Activated CD4-positive, alpha-beta T cell treated with anti-CD3 and anti-CD28 coated beads, Interleukin-2, amount 10 ng/mL, durations not matched to agents 7 days and 5 days (primary cell): ENCODE measurements around the gene ATP12A. TPM values are rescaled to one million over a fixed set of nuclear protein-coding genes. Genes with fewer than 3 reads are reported as not detected.
A peak's percentile ranks its signal among the peaks of the same experiment; 100 is the strongest.

ENCODE experiments used
- CTCF ChIA-PET: fragments of 350-600 bp; sonication (Branson Sonifier 250); formaldehyde crosslinking; loops from one replicate; lab custom pipeline; 2021; ENCODE audit warnings: antibody characterized with exemption; lab: Charles Lee
- POLR2A ChIA-PET: fragments of 350-600 bp; sonication (Branson Sonifier 250); formaldehyde crosslinking; loops from one replicate; lab custom pipeline; 2021; ENCODE audit warnings: antibody characterized with exemption; lab: Charles Lee
- DNase-seq: peaks from one replicate; pipeline ENCODE4 v3.0.0-alpha.2; 2020
- H3K27ac Mint-ChIP-seq: one replicate; pipeline ENCODE4 v1.8.0; 2021; ENCODE audit warnings: mild to moderate bottlenecking, moderate library complexity, mixed read lengths
- H3K27me3 Mint-ChIP-seq: one replicate; pipeline ENCODE4 v1.8.0; 2021; ENCODE audit warnings: mixed read lengths
- H3K36me3 Mint-ChIP-seq: one replicate; pipeline ENCODE4 v1.8.0; 2021; ENCODE audit warnings: low read depth, mixed read lengths
- H3K4me1 Mint-ChIP-seq: one replicate; pipeline ENCODE4 v1.8.0; 2021; ENCODE audit warnings: mixed read lengths
- H3K4me3 Mint-ChIP-seq: one replicate; pipeline ENCODE4 v1.8.0; 2021; ENCODE audit warnings: mild to moderate bottlenecking, moderate library complexity, mixed read lengths
- H3K9me3 Mint-ChIP-seq: one replicate; pipeline ENCODE4 v1.8.0; 2021; ENCODE audit warnings: mixed read lengths
- total RNA-seq, 2 experiments: library from RNA; stranded (reverse); gene quantifications; one replicate each; pipeline ENCODE4 v1.2.3, GENCODE V29; 2021

ATP12A gene
- under 1 TPM; 0.27 TPM for total RNA-seq

DNA sequence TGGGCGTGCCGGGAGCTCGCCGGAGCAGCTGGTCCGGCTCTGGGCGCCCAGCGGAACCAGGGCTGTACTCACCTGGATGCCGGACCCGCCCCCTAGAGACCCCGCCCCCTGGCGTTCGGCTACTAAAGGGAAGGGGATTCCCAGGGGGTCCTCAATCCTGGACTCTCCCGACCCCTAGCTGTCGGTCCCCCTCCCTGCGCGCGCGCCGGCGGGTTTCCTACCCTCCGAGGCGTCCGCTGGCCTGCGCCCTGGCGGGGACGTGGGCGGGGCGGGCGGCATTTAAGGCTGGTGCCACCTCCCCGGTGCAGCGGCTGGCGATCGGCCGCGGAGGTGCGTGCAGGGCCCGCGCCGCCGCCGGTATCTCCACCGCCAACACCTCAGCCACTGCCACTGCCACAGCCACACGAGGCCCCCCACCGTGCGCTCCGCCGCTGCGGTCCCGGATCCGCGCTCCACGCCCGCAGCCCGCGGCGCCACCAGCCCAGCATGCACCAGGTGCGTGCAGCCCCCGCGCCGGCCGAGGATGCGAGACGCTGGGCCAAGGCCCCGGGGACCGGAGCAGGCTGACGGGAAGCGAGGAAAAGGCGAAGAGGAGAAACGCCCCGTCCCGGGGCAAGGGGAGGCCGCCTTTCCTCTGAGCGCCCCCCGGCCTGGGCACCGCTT, at the start of gene ATP12A:
TSS of gene ATP12A (plus strand) at position 151 of the 663 bp plus-strand sequence. CDS start at position 487, 336 bp downstream.
- no peaks in the 10 kb centered on the region for H3K9me3 Mint-ChIP-seq
- no peak within 1 kb of the TSS for H3K27ac Mint-ChIP-seq
- POLR2A ChIA-PET, result no interaction called here
- H3K4me3 Mint-ChIP-seq, result peak within 1 kb of the TSS; percentile 32
- H3K27me3 Mint-ChIP-seq, result peaks cover 37% of the 10 kb centered on the region
- H3K36me3 Mint-ChIP-seq, result no peaks in the 10 kb centered on the region
- CTCF ChIA-PET, result interaction anchor here (1.1 to 1.8 kb wide), 2 partner anchors 9 to 28 kb away, joined by 3 to 4 read pairs; no protein-coding TSS in a partner anchor
- peak; percentile 22 for DNase-seq
- H3K4me1 Mint-ChIP-seq, result peaks cover 27% of the 10 kb centered on the region

DNA sequence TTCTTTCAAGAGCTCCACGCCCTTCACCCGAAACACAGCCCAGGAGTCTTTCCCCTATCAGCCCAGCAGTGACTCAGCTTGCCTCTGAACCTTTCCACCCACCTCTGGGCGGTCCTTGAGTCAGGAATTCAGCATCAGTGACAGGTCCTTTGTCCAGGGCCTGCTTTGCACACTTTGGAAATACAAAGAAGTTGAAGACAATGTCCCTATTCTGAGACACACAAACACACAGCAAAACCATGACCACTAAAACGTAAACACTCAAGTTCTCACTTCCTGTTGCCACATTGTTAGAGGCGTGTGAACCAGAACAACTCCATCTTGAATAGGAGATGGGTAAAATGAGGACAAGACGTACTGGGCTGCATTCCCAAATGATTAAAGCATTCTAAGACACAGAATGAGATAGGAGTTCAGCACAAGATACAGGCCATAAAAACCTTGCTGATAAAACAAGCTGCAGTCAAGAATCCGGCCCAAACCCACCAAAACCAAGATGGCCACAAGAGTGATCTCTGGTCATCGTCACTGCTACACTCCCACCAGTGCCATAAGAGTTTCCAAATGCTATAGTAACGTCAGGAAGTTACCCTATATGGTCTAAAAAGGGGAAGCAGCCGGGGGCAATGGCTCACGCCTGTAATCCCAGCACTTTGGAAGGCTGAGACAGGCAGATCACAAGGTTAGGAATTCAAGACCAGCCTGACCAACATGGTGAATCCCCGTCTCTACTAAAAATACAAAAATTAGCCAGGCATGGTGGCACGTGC, 49.2 kb upstream of the ATP12A start:
- Mint-ChIP-seq H3K27me3 (no peaks in the 10 kb centered on the region), H3K4me3 (no peak overlapping the region), H3K9me3 (no peaks in the 10 kb centered on the region), H3K4me1 (peaks cover 23% of the 10 kb centered on the region), H3K36me3 (no peaks in the 10 kb centered on the region), H3K27ac (no peak overlapping the region)
- CTCF ChIA-PET, result interaction anchor here (1.7 kb wide), 1 partner anchor 25 kb away, joined by 4 read pairs; no protein-coding TSS in a partner anchor
- no peak for DNase-seq
- POLR2A ChIA-PET, result no interaction called here

DNA sequence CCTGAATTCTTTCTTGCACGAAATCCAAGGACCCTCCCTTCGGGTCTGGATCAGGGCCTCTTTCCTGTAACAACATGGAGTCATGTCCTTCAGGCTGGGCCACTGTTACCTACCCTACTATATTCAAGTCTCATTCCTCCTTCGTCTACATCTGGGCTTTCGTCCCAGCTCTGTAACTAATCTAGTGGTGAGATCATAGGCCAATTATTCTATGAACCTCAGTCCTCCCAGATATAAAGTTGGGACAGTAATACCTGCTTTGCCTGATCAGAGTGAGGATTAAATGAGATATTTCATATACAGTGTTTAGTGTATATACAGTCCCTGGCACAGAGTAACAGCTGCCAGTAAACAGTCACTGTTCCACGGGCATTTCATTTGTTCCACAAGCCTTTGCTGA, 48.3 kb upstream of the ATP12A start:
- CTCF ChIA-PET, result interaction anchor here (0.6 to 1.4 kb wide), 2 partner anchors 11 to 291 kb away, joined by 3 to 5 read pairs; a partner anchor contains a TSS
- POLR2A ChIA-PET, result no interaction called here
- Mint-ChIP-seq H3K27ac (no peak overlapping the region), H3K27me3 (no peaks in the 10 kb centered on the region), H3K36me3 (no peaks in the 10 kb centered on the region), H3K4me3 (no peak overlapping the region), H3K4me1 (peaks cover 15% of the 10 kb centered on the region), H3K9me3 (no peaks in the 10 kb centered on the region)
- no peak for DNase-seq

DNA sequence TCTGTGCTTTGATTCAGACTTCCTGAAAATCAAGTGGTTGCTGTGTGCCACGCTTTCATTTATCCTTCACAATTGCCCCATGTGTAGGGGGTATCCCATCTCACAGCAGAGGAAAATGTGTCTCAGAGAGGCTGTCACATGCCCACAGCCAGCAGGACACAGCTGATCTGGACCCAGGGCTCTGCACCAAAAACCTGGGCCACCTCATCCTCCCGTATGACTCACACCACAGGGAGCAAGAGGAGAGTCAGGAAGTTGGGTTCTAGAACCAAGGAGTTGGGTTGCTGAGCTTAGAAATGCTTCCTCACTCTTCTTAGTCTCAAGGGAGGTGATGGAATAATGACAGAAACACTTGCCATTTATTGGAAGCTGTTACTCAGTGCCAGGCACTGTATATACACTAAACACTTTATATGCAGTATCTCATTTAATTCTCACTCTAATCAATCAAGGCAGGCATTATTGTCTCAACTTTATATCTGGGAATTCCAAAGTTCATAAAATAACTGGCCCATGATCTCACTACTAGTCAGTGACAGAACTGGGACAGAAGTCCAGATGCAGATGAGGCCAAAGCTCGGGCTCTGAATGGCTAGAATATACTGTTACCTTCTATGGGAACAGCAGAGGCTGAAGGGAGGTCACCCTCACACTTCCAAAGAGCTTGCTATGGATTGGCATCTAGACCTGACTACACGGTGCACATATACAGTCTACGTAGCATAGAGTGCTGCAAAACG, 47.7 kb upstream of the ATP12A start:
- no peak overlapping the region for H3K4me3 Mint-ChIP-seq
- no peaks in the 10 kb centered on the region for H3K36me3 Mint-ChIP-seq
- peaks cover 14% of the 10 kb centered on the region for H3K4me1 Mint-ChIP-seq
- H3K9me3 Mint-ChIP-seq, result no peaks in the 10 kb centered on the region
- H3K27ac Mint-ChIP-seq, result no peak overlapping the region
- DNase-seq, result no peak
- ChIA-PET POLR2A (no interaction called here), CTCF (interaction anchor here (0.6 to 1.4 kb wide), 3 partner anchors 10 to 1227 kb away, joined by 3 to 5 read pairs (median 4); a partner anchor contains a TSS)
- no peaks in the 10 kb centered on the region for H3K27me3 Mint-ChIP-seq

DNA sequence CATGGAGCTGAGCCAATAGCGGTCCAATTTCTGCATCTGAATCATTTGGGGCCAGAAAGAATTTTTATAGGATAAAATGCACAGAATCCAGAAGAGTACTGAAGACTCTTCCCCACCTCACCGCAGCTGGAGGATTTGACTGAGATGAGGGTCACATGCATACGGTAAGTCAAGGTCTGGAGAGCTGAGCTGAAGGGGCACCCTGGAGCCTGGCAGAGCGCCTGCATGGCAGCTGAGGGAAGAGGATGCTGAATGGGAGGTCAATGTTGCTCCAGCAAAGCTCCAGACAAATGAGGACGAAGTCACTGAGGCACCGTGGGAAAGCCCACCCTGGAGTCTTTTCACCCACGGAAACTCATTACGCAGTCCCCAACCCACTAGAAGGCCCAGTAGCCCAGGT, 43.4 kb upstream of the ATP12A start:
- no peaks in the 10 kb centered on the region for H3K27me3 Mint-ChIP-seq
- H3K4me3 Mint-ChIP-seq, result no peak overlapping the region
- H3K9me3 Mint-ChIP-seq, result no peaks in the 10 kb centered on the region
- no peaks in the 10 kb centered on the region for H3K36me3 Mint-ChIP-seq
- H3K27ac Mint-ChIP-seq, result no peak overlapping the region
- CTCF ChIA-PET, result interaction anchor here (0.6 kb wide), 1 partner anchor 15 kb away, joined by 4 read pairs; no protein-coding TSS in a partner anchor
- H3K4me1 Mint-ChIP-seq, result no peaks in the 10 kb centered on the region
- no peak for DNase-seq
- POLR2A ChIA-PET, result no interaction called here

DNA sequence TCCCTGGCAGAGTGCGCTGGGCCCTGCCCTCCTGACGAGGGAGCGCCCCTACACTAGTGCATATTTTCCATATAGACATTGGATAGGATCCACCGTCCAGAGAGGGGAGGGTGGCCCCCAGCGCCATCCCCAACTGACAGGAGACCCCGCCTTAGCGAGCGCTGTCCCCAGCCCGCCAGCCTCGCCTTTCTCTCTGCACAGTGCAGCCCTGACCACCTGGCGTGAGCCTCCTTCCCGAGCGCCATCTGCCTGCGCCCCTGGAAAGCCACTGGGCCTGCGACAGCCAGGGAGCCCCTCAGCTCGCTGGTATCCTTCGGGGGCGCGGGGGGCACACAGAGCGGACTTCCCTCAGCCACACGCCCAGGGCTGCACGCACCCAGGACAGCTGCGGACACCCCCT, 42.1 kb upstream of the ATP12A start:
- no peak overlapping the region for H3K4me3 Mint-ChIP-seq
- no peak for DNase-seq
- ChIA-PET CTCF (interaction anchor here (0.7 kb wide), 1 partner anchor 31 kb away, joined by 3 read pairs; no protein-coding TSS in a partner anchor), POLR2A (no interaction called here)
- H3K27ac Mint-ChIP-seq, result no peak overlapping the region
- H3K9me3 Mint-ChIP-seq, result no peaks in the 10 kb centered on the region
- H3K4me1 Mint-ChIP-seq, result no peaks in the 10 kb centered on the region
- no peaks in the 10 kb centered on the region for H3K27me3 Mint-ChIP-seq
- H3K36me3 Mint-ChIP-seq, result no peaks in the 10 kb centered on the region

DNA sequence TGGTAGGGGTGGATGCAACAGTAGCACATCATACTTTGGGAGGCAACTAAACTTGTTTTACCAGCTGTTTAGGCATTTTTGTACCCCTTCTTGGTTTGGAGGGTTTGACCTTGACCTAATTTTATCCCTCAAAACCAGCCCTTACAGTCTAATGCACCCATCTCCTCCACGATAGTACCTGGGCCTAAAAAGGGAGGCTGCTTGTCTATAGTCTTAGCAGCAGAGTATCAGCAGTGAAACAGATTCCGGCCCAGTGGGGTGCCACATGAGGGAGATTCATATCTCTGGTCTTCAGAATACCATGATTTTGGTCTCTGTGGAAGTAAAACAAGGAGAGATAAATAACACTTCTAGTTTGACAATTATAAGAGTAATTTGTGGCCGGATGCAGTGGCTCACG, 39.5 kb upstream of the ATP12A start:
- H3K9me3 Mint-ChIP-seq, result no peaks in the 10 kb centered on the region
- CTCF ChIA-PET, result interaction anchor here (0.7 to 2.0 kb wide), 2 partner anchors 16 to 36 kb away, joined by 3 to 6 read pairs; no protein-coding TSS in a partner anchor
- H3K27ac Mint-ChIP-seq, result no peak overlapping the region
- no peak for DNase-seq
- POLR2A ChIA-PET, result no interaction called here
- H3K4me1 Mint-ChIP-seq, result no peaks in the 10 kb centered on the region
- H3K36me3 Mint-ChIP-seq, result no peaks in the 10 kb centered on the region
- H3K27me3 Mint-ChIP-seq, result no peaks in the 10 kb centered on the region
- H3K4me3 Mint-ChIP-seq, result no peak overlapping the region

DNA sequence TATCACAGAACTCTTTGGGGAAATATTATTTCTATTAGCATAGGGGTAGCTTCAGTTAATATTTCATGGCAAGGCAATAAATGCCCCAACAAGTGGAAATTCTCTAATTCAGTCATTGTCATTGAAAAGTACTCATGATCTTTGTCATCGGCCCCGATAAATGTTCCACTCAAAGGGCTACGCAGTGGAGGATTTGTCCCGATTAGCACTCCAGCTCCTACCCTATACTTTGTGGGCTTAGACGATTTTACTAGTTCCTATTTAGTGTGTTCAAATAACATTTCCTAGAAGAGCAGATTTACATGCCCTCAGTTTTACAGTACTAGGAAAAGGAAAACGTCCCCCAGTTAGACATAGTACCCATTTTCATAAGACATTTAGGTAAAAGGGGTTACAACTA, 38.0 kb upstream of the ATP12A start:
- ChIA-PET CTCF (interaction anchor here (2.0 kb wide), 2 partner anchors 10 to 17 kb away, joined by 5 to 6 read pairs; no protein-coding TSS in a partner anchor), POLR2A (no interaction called here)
- Mint-ChIP-seq H3K27ac (no peak overlapping the region), H3K4me3 (no peak overlapping the region), H3K36me3 (no peaks in the 10 kb centered on the region), H3K4me1 (no peaks in the 10 kb centered on the region), H3K27me3 (peaks cover 2% of the 10 kb centered on the region), H3K9me3 (no peaks in the 10 kb centered on the region)
- DNase-seq, result no peak

DNA sequence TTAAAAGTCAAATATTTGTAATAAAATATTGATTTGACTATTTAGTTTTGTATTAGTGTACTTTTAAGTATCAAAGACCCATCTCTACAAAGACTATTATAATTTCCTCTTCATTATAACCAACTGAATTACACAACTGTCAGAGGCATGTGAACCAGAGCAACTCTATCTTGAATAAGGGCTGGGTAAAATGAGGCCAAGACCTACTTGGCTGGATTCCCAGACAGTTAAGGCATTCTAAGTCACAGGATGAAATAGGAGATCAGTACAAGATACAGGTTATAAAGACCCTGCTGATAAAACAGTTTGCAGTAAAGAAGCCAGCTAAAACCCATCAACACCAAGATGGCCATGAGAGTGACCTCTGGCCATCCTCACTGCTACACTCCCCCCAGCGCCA, 36.2 kb upstream of the ATP12A start:
- no peak for DNase-seq
- Mint-ChIP-seq H3K27ac (no peak overlapping the region), H3K36me3 (no peaks in the 10 kb centered on the region), H3K4me3 (no peak overlapping the region), H3K9me3 (no peaks in the 10 kb centered on the region), H3K4me1 (peaks cover 1% of the 10 kb centered on the region), H3K27me3 (peaks cover 2% of the 10 kb centered on the region)
- ChIA-PET CTCF (interaction anchor here (1.2 kb wide), 1 partner anchor 21 kb away, joined by 3 read pairs; no protein-coding TSS in a partner anchor), POLR2A (no interaction called here)

DNA sequence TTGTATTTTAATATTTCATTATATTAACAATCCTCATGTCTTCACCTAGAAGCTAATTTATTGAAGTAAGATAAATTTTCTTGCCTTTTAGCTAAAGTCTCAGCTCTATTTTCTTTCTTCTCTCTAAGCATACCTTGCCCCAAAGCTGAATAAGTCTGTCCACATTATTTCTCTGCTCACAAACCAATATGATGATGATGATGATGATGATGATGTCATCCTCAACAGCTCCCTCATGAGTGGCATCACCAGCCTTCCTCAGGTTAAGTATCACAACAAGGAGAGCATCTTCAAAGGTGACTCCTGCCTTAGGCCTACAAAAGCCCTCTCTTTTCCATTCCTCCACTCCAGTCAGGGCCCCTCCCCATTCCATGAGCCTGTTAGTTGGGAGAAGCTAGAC, 31.9 kb upstream of the ATP12A start:
- Mint-ChIP-seq H3K4me1 (peaks cover 6% of the 10 kb centered on the region), H3K9me3 (no peaks in the 10 kb centered on the region), H3K27me3 (peaks cover 2% of the 10 kb centered on the region), H3K4me3 (no peak overlapping the region), H3K36me3 (no peaks in the 10 kb centered on the region), H3K27ac (no peak overlapping the region)
- ChIA-PET POLR2A (no interaction called here), CTCF (interaction anchor here (0.5 to 1.7 kb wide), 5 partner anchors 15 to 123 kb away, joined by 3 to 5 read pairs (median 4); no protein-coding TSS in a partner anchor)
- DNase-seq, result no peak

DNA sequence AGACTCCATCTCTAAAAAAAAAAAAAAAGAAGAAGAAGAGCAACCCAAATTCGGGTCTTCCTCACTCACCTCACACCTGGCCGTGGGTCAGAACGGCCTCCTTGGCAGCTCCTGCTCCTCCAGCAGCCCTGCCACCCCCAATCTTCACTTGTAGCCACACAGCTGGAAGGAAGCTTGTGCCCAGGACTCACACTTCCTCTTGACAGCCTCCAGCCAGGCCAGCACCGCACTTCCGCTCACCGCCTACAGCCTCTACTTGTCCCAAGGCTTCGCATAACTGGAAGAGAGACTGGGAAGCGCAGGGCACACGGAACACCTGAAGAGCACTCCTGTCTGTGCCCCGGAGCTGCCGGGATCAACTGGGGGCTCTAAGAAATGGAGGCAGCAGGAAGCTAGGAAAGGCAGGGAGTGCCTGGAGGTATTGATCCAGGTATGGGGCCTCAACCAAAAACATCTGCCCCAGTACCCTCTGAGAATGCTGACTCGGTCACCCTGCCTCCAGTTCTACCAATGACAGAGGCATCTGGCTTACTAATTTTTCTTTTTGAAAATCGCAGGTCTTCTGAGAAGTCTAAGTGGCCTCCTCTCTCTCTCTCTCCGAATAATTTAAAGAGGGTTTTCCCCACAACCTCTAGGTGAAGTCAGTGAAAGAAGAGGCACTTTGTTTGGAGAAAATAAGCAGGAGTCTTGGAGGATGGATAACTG, 31.1 kb upstream of the ATP12A start:
- Mint-ChIP-seq H3K4me3 (no peak overlapping the region), H3K27ac (no peak overlapping the region), H3K27me3 (peaks cover 2% of the 10 kb centered on the region), H3K4me1 (peaks cover 6% of the 10 kb centered on the region), H3K9me3 (no peaks in the 10 kb centered on the region), H3K36me3 (no peaks in the 10 kb centered on the region)
- ChIA-PET POLR2A (no interaction called here), CTCF (interaction anchor here (0.7 to 1.7 kb wide), 3 partner anchors 21 to 72 kb away, joined by 3 to 5 read pairs (median 3); no protein-coding TSS in a partner anchor)
- no peak for DNase-seq

DNA sequence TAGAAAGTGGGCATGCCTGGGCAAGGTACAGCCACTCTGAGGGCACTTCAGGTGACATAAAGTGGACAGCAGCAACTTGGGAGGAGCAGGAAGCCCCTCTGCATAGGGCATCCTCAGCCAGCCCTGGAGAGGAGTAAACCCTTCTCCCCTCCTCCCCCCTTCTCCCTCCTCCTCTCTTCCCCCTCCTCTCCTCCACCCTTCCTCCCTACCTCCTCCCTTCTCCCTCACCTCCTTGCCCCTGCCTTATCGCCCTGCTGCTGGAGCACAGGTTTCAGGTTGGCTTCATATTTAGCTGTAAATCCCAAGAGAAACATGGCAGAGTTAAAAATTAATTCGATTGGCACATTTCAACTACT, 30.5 kb upstream of the ATP12A start:
- peaks cover 6% of the 10 kb centered on the region for H3K4me1 Mint-ChIP-seq
- no peak overlapping the region for H3K4me3 Mint-ChIP-seq
- H3K27me3 Mint-ChIP-seq, result peaks cover 2% of the 10 kb centered on the region
- DNase-seq, result no peak
- POLR2A ChIA-PET, result no interaction called here
- no peak overlapping the region for H3K27ac Mint-ChIP-seq
- H3K9me3 Mint-ChIP-seq, result no peaks in the 10 kb centered on the region
- H3K36me3 Mint-ChIP-seq, result no peaks in the 10 kb centered on the region
- CTCF ChIA-PET, result interaction anchor here (1.7 kb wide), 1 partner anchor 21 kb away, joined by 5 read pairs; no protein-coding TSS in a partner anchor
